ENCODE measurements around the gene PLEKHM3.

- TF ChIP-seq CTCF (IDR thresholded peaks at IDR 0.05) (no peak), POLR2A (IDR thresholded peaks at IDR 0.05) (no peak)
These were observed 81.0 kb downstream of the PLEKHM3 start for GRCh38 chr2:207944334-207944733.
